GM12874 (cell line): ENCODE data around the gene PC.

Experiments used
- CTCF ChIP-seq: IDR thresholded peaks from 2 replicates; pipeline ENCODE4 v1.5.1; 2011; ENCODE audit warnings: low read depth, mild to moderate bottlenecking, control low read depth, low read length, moderate library complexity; ENCODE audit not compliant: insufficient read depth

PC gene

DNA sequence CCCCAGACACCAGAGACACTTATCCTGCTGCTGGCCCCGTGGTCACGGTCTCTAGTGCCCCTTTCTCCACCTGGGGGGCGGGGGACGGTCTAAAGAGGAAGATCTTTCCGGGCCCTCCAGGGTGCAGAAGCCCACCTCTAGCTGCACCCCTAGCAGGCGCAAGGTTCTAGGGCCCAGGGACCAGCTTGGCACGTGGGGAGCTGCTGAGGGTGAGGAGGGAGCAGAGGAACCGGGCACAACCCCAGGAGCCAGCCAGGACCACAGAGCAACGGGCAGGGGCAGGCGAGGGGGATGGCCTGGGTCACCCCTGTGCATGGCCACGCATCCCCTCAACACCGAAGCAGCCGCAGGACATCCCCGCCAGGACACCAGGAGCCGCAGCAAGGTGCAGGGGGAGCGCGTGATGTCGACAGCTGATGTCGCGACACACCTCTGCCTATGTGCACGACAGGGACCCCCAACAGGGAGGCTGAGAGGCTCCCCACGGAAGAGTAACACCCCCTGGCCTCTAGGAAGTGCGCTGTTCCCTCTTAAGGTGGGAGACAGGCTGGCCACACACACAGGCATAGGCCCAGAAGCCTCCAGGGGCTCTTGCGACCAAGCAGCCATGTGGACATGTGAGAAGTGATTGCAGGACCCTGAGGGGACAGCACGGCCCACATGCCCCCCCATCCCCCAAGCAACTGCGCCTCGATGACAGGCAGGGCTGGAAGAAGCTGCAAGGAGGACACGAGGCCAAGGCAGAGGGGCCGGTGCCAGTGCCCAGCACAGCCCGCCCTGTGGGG is 96.2 kb downstream of the PC start:
- no peak for TF ChIP-seq CTCF

DNA sequence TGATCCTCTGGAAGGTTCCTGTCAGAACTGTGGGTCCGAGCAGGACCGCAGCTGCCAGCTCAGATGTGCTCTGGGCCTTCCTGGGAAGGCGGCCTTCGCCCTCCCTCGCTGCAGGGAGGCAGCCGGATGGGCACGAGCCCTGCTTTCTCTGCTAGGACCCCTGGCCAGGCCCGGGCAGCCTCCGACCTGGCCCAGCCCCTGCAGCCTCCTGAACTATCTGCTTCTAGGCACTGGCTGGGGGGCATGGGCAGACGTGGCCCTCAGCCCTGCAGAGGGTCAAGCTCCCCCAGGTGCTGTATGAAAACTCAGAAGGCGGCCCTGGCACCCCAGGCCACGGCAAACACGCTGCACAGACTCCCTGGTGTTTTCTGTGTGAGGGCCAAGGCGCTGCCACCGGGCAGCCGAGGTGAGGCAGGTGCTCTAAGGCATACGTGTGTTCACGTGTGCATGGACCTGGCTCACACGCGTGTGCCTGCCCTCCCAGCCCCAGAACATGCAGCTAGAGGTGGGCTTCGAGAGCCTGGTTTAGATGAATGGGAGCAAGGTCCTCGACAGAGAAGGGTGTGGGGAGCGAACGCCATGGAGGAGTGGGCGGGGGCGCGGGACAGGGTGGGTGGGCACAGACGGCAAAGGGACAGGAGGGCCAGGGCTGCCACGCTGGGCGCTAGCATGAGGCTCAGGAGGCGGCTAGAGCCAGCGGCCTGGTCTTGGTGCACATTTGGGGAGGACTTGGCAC is 97.0 kb downstream of the PC start:
- TF ChIP-seq CTCF = no peak

- no peak for TF ChIP-seq CTCF
Observed at GRCh38 chr11:66860449-66860831, 97.7 kb downstream of the PC start.

DNA sequence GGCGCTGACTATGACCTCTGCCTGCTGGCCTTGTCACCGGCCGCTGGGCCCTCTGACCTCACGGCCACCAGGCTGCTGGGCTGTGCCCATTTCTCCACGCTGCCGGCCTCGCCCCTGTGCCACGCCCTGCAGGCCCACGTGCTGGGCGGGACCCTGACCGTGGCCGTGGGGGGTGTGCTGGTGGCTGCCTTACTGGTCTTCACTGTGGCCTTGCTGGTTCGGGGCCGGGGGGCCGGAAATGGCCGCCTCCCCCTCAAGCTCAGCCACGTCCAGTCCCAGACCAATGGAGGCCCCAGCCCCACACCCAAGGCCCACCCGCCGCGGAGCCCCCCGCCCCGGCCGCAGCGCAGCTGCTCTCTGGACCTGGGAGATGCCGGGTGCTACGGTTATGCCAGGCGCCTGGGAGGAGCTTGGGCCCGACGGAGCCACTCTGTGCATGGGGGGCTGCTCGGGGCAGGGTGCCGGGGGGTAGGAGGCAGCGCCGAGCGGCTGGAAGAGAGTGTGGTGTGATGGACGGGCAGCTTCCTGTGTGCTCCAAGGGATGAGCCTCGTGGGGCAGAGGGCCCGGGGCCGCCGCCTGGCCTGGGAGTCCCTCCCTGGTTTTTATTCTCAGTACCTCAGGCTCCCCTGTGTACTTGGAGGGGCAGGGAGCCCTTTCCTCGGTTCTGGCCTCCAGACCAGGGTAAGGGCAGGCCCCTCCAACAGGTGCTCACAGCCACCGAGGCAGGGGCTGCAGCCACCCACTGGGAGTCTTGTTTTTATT is 98.3 kb downstream of the PC start:
- TF ChIP-seq CTCF = no peak

GRCh38 chr11:66858939-66859685 is 99.1 kb downstream of the PC start:
- TF ChIP-seq CTCF = no peak

DNA sequence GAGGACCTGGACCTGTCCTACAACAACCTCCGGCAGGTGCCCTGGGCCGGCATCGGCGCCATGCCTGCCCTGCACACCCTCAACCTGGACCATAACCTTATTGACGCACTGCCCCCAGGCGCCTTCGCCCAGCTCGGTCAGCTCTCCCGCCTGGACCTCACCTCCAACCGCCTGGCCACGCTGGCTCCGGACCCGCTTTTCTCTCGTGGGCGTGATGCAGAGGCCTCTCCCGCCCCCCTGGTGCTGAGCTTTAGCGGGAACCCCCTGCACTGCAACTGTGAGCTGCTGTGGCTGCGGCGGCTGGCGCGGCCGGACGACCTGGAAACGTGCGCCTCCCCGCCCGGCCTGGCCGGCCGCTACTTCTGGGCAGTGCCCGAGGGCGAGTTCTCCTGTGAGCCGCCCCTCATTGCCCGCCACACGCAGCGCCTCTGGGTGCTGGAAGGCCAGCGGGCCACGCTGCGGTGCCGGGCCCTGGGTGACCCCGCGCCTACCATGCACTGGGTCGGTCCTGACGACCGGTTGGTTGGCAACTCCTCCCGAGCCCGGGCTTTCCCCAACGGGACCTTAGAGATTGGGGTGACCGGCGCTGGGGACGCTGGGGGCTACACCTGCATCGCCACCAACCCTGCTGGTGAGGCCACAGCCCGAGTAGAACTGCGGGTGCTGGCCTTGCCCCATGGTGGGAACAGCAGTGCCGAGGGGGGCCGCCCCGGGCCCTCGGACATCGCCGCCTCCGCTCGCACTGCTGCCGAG is 99.8 kb downstream of the PC start:
- TF ChIP-seq CTCF = no peak

- no peak for TF ChIP-seq CTCF
Observed at GRCh38 chr11:66857927-66858185, 100.3 kb downstream of the PC start.
